Measurements from ENCODE around the gene SLC15A2. TPM values are rescaled to one million over a fixed set of nuclear protein-coding genes. Genes with fewer than 3 reads are reported as not detected.
"Not testable (repeated sequence)": the region's sequence is repeated elsewhere in the genome, so short reads cannot be mapped to it uniquely, and the experiment has no call there.

SLC15A2 gene
- polyA plus RNA-seq (2013, experiment 1 of 2), result 0.59 TPM
- polyA plus RNA-seq (2013, experiment 2 of 2), result 0.35 TPM

- no peak within 1 kb of the TSS for H3K4me3 ChIP-seq (ENCODE audit: extremely low read depth, insufficient read depth, low read length, poor library complexity, severe bottlenecking)
- 20 to 49% methylated on average over 2 of the region's 3 CpGs for WGBS, 2 experiments (ENCODE audit: insufficient coverage in 2 of 2)
- no peaks in the 10 kb centered on the region for H3K36me3 ChIP-seq (ENCODE audit: control insufficient read depth, insufficient read depth, low read length)
- H3K4me1 ChIP-seq (ENCODE audit: control insufficient read depth, insufficient read depth, low read length, poor library complexity, severe bottlenecking), result no peaks in the 10 kb centered on the region
- H3K27ac ChIP-seq (ENCODE audit: low read depth, low read length, severe bottlenecking), result no peak within 1 kb of the TSS
- no peaks in the 10 kb centered on the region for H3K9me3 ChIP-seq (ENCODE audit: control insufficient read depth, low read length)
Measured at GRCh38 chr3:121894301-121894990, at the start of gene SLC15A2. TSS of gene SLC15A2 (plus strand) at chr3:121894401. CDS start at chr3:121894477, 76 bp downstream.

DNA sequence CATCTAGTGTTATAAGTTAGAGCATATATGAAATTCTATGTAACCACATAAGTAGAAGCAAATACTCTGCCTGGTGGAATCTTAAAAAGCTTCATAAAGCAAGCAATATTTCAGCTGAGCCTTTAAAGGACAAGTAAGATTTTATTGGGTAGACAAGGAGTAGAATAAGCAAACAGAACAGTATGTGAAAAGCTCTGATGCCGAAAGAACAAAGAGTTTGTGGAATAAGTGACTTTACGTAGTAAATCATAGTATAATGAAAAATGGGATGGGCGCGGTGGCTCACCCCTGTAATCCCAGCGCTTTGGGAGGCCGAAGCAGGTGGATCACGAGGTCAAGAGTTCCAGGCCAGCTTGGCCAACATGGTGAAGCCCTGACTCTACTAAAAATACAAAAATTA, 49.3 kb upstream of the SLC15A2 start:
- WGBS, 2 experiments (ENCODE audit: insufficient coverage in 2 of 2), result 86 to 97% methylated on average over 5 to 6 of the region's 7 CpGs
- no peaks in the 10 kb centered on the region for H3K4me1 ChIP-seq (ENCODE audit: control insufficient read depth, insufficient read depth, low read length, poor library complexity, severe bottlenecking)
- no peaks in the 10 kb centered on the region for H3K9me3 ChIP-seq (ENCODE audit: control insufficient read depth, low read length)
- no peak overlapping the region for H3K27ac ChIP-seq (ENCODE audit: low read depth, low read length, severe bottlenecking)
- no peaks in the 10 kb centered on the region for H3K36me3 ChIP-seq (ENCODE audit: control insufficient read depth, insufficient read depth, low read length)
- no peak overlapping the region for H3K4me3 ChIP-seq (ENCODE audit: extremely low read depth, insufficient read depth, low read length, poor library complexity, severe bottlenecking)

DNA sequence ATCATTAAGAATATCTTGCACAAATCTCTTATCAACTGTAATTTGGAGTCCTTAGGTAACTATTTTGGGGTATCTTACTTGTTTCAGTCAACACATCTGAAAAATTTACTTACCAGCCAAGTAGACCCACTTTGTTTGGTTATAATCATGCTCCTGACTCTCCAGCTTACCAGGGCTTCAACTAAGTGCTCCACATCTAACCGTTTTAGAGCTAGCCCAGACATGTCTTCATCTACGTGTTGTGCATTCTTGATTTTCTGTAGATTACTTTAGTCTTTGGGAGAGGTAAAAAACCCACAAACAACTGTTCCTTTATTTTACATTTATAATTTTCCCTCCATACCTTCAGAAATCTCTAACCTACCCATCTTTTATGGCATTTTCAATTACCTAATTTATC, 41.9 kb upstream of the SLC15A2 start:
- 100% methylated on average over 1 of the region's 2 CpGs for WGBS, 2 experiments (ENCODE audit: insufficient coverage in 2 of 2)
- H3K27ac ChIP-seq (ENCODE audit: low read depth, low read length, severe bottlenecking), result no peak overlapping the region
- H3K4me3 ChIP-seq (ENCODE audit: extremely low read depth, insufficient read depth, low read length, poor library complexity, severe bottlenecking), result no peak overlapping the region
- H3K9me3 ChIP-seq (ENCODE audit: control insufficient read depth, low read length), result no peaks in the 10 kb centered on the region
- no peaks in the 10 kb centered on the region for H3K4me1 ChIP-seq (ENCODE audit: control insufficient read depth, insufficient read depth, low read length, poor library complexity, severe bottlenecking)
- no peaks in the 10 kb centered on the region for H3K36me3 ChIP-seq (ENCODE audit: control insufficient read depth, insufficient read depth, low read length)

GRCh38 chr3:121855555-121855954, 38.6 kb upstream of the SLC15A2 start:
- Histone ChIP-seq H3K4me3 (ENCODE audit: extremely low read depth, insufficient read depth, low read length, poor library complexity, severe bottlenecking) (no peak overlapping the region), H3K36me3 (ENCODE audit: control insufficient read depth, insufficient read depth, low read length) (no peaks in the 10 kb centered on the region), H3K9me3 (ENCODE audit: control insufficient read depth, low read length) (no peaks in the 10 kb centered on the region), H3K4me1 (ENCODE audit: control insufficient read depth, insufficient read depth, low read length, poor library complexity, severe bottlenecking) (no peaks in the 10 kb centered on the region), H3K27ac (ENCODE audit: low read depth, low read length, severe bottlenecking) (no peak overlapping the region)
- 22 to 57% methylated on average over 1 to 2 of the region's 5 CpGs for WGBS, 2 experiments (ENCODE audit: insufficient coverage in 2 of 2)

GRCh38 chr3:121857778-121858177, 36.4 kb upstream of the SLC15A2 start:
- not testable (repeated sequence) for H3K27ac ChIP-seq (ENCODE audit: low read depth, low read length, severe bottlenecking); H3K4me1 ChIP-seq (ENCODE audit: control insufficient read depth, insufficient read depth, low read length, poor library complexity, severe bottlenecking); H3K9me3 ChIP-seq (ENCODE audit: control insufficient read depth, low read length); H3K4me3 ChIP-seq (ENCODE audit: extremely low read depth, insufficient read depth, low read length, poor library complexity, severe bottlenecking); H3K36me3 ChIP-seq (ENCODE audit: control insufficient read depth, insufficient read depth, low read length)
- WGBS, 2 experiments (ENCODE audit: insufficient coverage in 2 of 2), result no CpG with 5 or more reads among the region's 5 CpGs

DNA sequence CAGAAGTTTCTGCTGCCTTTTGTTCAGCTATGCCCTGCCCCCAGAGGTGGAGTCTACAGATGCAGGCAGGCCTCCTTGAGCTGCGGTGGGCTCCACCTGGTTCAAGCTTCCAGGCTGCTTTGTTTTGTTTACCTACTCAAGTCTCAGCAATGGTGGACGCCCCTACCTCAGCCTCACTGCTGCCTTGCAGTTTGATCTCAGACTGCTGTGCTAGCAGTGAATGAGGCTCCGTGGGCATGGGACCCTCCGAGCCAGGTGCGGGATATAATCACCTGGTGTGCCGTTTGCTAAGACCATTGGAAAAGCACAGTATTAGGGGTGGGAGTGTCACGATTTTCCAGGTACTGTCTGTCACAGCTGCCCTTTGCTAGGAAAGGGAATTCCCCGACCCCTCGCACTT, 31.0 kb upstream of the SLC15A2 start:
- WGBS, 2 experiments (ENCODE audit: insufficient coverage in 2 of 2), result 91 to 95% methylated on average over 8 of the region's 9 CpGs
- H3K9me3 ChIP-seq (ENCODE audit: control insufficient read depth, low read length); H3K4me3 ChIP-seq (ENCODE audit: extremely low read depth, insufficient read depth, low read length, poor library complexity, severe bottlenecking); H3K4me1 ChIP-seq (ENCODE audit: control insufficient read depth, insufficient read depth, low read length, poor library complexity, severe bottlenecking); H3K36me3 ChIP-seq (ENCODE audit: control insufficient read depth, insufficient read depth, low read length); H3K27ac ChIP-seq (ENCODE audit: low read depth, low read length, severe bottlenecking): not testable (repeated sequence)

GRCh38 chr3:121863801-121864200, 30.4 kb upstream of the SLC15A2 start:
- Histone ChIP-seq H3K4me3 (ENCODE audit: extremely low read depth, insufficient read depth, low read length, poor library complexity, severe bottlenecking) (no peak overlapping the region), H3K9me3 (ENCODE audit: control insufficient read depth, low read length) (peaks cover 4% of the 10 kb centered on the region), H3K4me1 (ENCODE audit: control insufficient read depth, insufficient read depth, low read length, poor library complexity, severe bottlenecking) (no peaks in the 10 kb centered on the region), H3K27ac (ENCODE audit: low read depth, low read length, severe bottlenecking) (no peak overlapping the region), H3K36me3 (ENCODE audit: control insufficient read depth, insufficient read depth, low read length) (no peaks in the 10 kb centered on the region)

GRCh38 chr3:121869736-121870135, 24.5 kb upstream of the SLC15A2 start:
- WGBS, 2 experiments (ENCODE audit: insufficient coverage in 2 of 2), result 75 to 83% methylated on average over 1 of the region's 2 CpGs
- no peaks in the 10 kb centered on the region for H3K9me3 ChIP-seq (ENCODE audit: control insufficient read depth, low read length)
- no peaks in the 10 kb centered on the region for H3K36me3 ChIP-seq (ENCODE audit: control insufficient read depth, insufficient read depth, low read length)
- no peak overlapping the region for H3K4me3 ChIP-seq (ENCODE audit: extremely low read depth, insufficient read depth, low read length, poor library complexity, severe bottlenecking)
- H3K4me1 ChIP-seq (ENCODE audit: control insufficient read depth, insufficient read depth, low read length, poor library complexity, severe bottlenecking), result no peaks in the 10 kb centered on the region
- H3K27ac ChIP-seq (ENCODE audit: low read depth, low read length, severe bottlenecking), result no peak overlapping the region

- H3K36me3 ChIP-seq (ENCODE audit: control insufficient read depth, insufficient read depth, low read length), result no peaks in the 10 kb centered on the region
- H3K27ac ChIP-seq (ENCODE audit: low read depth, low read length, severe bottlenecking), result no peak overlapping the region
- H3K4me1 ChIP-seq (ENCODE audit: control insufficient read depth, insufficient read depth, low read length, poor library complexity, severe bottlenecking), result no peaks in the 10 kb centered on the region
- H3K4me3 ChIP-seq (ENCODE audit: extremely low read depth, insufficient read depth, low read length, poor library complexity, severe bottlenecking), result no peak overlapping the region
- no peaks in the 10 kb centered on the region for H3K9me3 ChIP-seq (ENCODE audit: control insufficient read depth, low read length)
Measured at GRCh38 chr3:121870717-121871116, 23.5 kb upstream of the SLC15A2 start.

GRCh38 chr3:121871430-121871829, 22.8 kb upstream of the SLC15A2 start:
- no peaks in the 10 kb centered on the region for H3K9me3 ChIP-seq (ENCODE audit: control insufficient read depth, low read length)
- H3K4me1 ChIP-seq (ENCODE audit: control insufficient read depth, insufficient read depth, low read length, poor library complexity, severe bottlenecking), result no peaks in the 10 kb centered on the region
- no peak overlapping the region for H3K4me3 ChIP-seq (ENCODE audit: extremely low read depth, insufficient read depth, low read length, poor library complexity, severe bottlenecking)
- H3K36me3 ChIP-seq (ENCODE audit: control insufficient read depth, insufficient read depth, low read length), result no peaks in the 10 kb centered on the region
- no peak overlapping the region for H3K27ac ChIP-seq (ENCODE audit: low read depth, low read length, severe bottlenecking)
- 80 to 100% methylated on average over 1 of the region's 1 CpG for WGBS, 2 experiments (ENCODE audit: insufficient coverage in 2 of 2)

- no CpG with 5 or more reads among the region's 1 CpG for WGBS, 2 experiments (ENCODE audit: insufficient coverage in 2 of 2)
- Histone ChIP-seq H3K4me3 (ENCODE audit: extremely low read depth, insufficient read depth, low read length, poor library complexity, severe bottlenecking) (no peak overlapping the region), H3K4me1 (ENCODE audit: control insufficient read depth, insufficient read depth, low read length, poor library complexity, severe bottlenecking) (no peaks in the 10 kb centered on the region), H3K27ac (ENCODE audit: low read depth, low read length, severe bottlenecking) (no peak overlapping the region), H3K36me3 (ENCODE audit: control insufficient read depth, insufficient read depth, low read length) (no peaks in the 10 kb centered on the region), H3K9me3 (ENCODE audit: control insufficient read depth, low read length) (no peaks in the 10 kb centered on the region)
Measured at GRCh38 chr3:121878411-121878810, 15.8 kb upstream of the SLC15A2 start.
